Measurements from ENCODE around the gene CFAP74.

The CFAP74 gene

GRCh38 chr1:1925437-1926345 lies 77.9 kb downstream of the CFAP74 start:
- DNase-seq: no peak

GRCh38 chr1:1924849-1925248 lies 78.7 kb downstream of the CFAP74 start:
- no peak for DNase-seq

- no peak for DNase-seq
Measured at GRCh38 chr1:1924386-1924785, 79.2 kb downstream of the CFAP74 start.

GRCh38 chr1:1922956-1923833 lies 80.4 kb downstream of the CFAP74 start:
- DNase-seq: no peak

- no peak for DNase-seq
Measured at GRCh38 chr1:1922702-1922955, 81.0 kb downstream of the CFAP74 start.

GRCh38 chr1:1921901-1922701 lies 81.5 kb downstream of the CFAP74 start:
- no peak for DNase-seq

GRCh38 chr1:1921459-1921862 lies 82.1 kb downstream of the CFAP74 start:
- DNase-seq: no peak

GRCh38 chr1:1920608-1921458 lies 82.8 kb downstream of the CFAP74 start:
- no peak for DNase-seq

GRCh38 chr1:1920057-1920607 lies 83.5 kb downstream of the CFAP74 start:
- no peak for DNase-seq

- DNase-seq: peak; percentile 98
Measured at GRCh38 chr1:1919304-1920056, 84.1 kb downstream of the CFAP74 start.

- DNase-seq: no peak
Measured at GRCh38 chr1:1918901-1919303, 84.7 kb downstream of the CFAP74 start, which contains the start of gene TMEM52. Gene TMEM52, minus strand, starts transcription at chr1:1919279. Its CDS starts 14 bp downstream, at chr1:1919265.

GRCh38 chr1:1917995-1918900 lies 85.3 kb downstream of the CFAP74 start:
- no peak for DNase-seq

GRCh38 chr1:1917304-1917976 lies 86.1 kb downstream of the CFAP74 start:
- no peak for DNase-seq

GRCh38 chr1:1916851-1917251 lies 86.7 kb downstream of the CFAP74 start:
- DNase-seq: no peak

- no peak for DNase-seq
Measured at GRCh38 chr1:1915911-1916840, 87.4 kb downstream of the CFAP74 start.

GRCh38 chr1:1914971-1915692 lies 88.5 kb downstream of the CFAP74 start, which contains the start of gene CALML6:
Gene CALML6, plus strand, starts transcription at chr1:1915260. Its CDS starts 21 bp downstream, at chr1:1915281.
- DNase-seq: no peak

All from DMS79 (cell line).